ENCODE results near the gene SPTAN1.
"Not testable (repeated sequence)": the region's sequence is repeated elsewhere in the genome, so short reads cannot be mapped to it uniquely, and the experiment has no call there.

The SPTAN1 gene

GRCh38 chr9:128553728-128554127 is 1.3 kb downstream of the SPTAN1 start:
- DNase-seq: no peak

- DNase-seq: no peak
Measured at GRCh38 chr9:128554155-128554862, 1.9 kb downstream of the SPTAN1 start.

- DNase-seq: no peak
Measured at GRCh38 chr9:128555180-128555721, 2.9 kb downstream of the SPTAN1 start.

GRCh38 chr9:128556276-128556675 is 3.9 kb downstream of the SPTAN1 start:
- DNase-seq: no peak

- DNase-seq: no peak
Measured at GRCh38 chr9:128556926-128557634, 4.7 kb downstream of the SPTAN1 start.

- peak in 1 of 2 experiments; percentile 55 for DNase-seq
Measured at GRCh38 chr9:128558431-128559310, 6.3 kb downstream of the SPTAN1 start.

GRCh38 chr9:128565578-128565977 is 13.2 kb downstream of the SPTAN1 start:
- no peak for DNase-seq

GRCh38 chr9:128568470-128569078 is 16.2 kb downstream of the SPTAN1 start:
- no peak for DNase-seq

- no peak for DNase-seq
Measured at GRCh38 chr9:128575469-128575868, 23.1 kb downstream of the SPTAN1 start.

GRCh38 chr9:128575916-128576315 is 23.5 kb downstream of the SPTAN1 start:
- no peak for DNase-seq

GRCh38 chr9:128577206-128577605 is 24.8 kb downstream of the SPTAN1 start:
- no peak for DNase-seq

- no peak for DNase-seq
Measured at GRCh38 chr9:128579194-128579593, 26.8 kb downstream of the SPTAN1 start.

GRCh38 chr9:128580731-128581130 is 28.3 kb downstream of the SPTAN1 start:
- DNase-seq: no peak

- not testable (repeated sequence) for DNase-seq
Measured at GRCh38 chr9:128585155-128585554, 32.8 kb downstream of the SPTAN1 start.

GRCh38 chr9:128586934-128587333 is 34.5 kb downstream of the SPTAN1 start:
- DNase-seq: not testable (repeated sequence)

GRCh38 chr9:128587453-128587852 is 35.1 kb downstream of the SPTAN1 start:
- DNase-seq: no peak

GRCh38 chr9:128588581-128589233 is 36.3 kb downstream of the SPTAN1 start:
- DNase-seq: no peak

GRCh38 chr9:128593039-128593438 is 40.7 kb downstream of the SPTAN1 start:
- DNase-seq: no peak

- DNase-seq: no peak
Measured at GRCh38 chr9:128593856-128594255, 41.5 kb downstream of the SPTAN1 start.

- DNase-seq: no peak
Measured at GRCh38 chr9:128595471-128595870, 43.1 kb downstream of the SPTAN1 start.

- no peak for DNase-seq
Measured at GRCh38 chr9:128600099-128600498, 47.7 kb downstream of the SPTAN1 start.

GRCh38 chr9:128603697-128604096 is 51.3 kb downstream of the SPTAN1 start:
- no peak for DNase-seq

Measured in NCI-H524 (cell line).